Mononuclear cell (primary cell): ENCODE measurements around the gene SLC35F2. TPM values are rescaled to one million over a fixed set of nuclear protein-coding genes. Genes with fewer than 3 reads are reported as not detected.

Experiments used
- H3K27me3 ChIP-seq: 2 replicates; pipeline ENCODE4 v1.6.0; 2011; ENCODE audit warnings: low read length, control low read depth; ENCODE audit not compliant: insufficient read depth
- H3K4me1 ChIP-seq: 2 replicates; pipeline ENCODE4 v1.5.1; 2011; ENCODE audit warnings: mild to moderate bottlenecking, low read length, control low read depth; ENCODE audit not compliant: insufficient read depth
- H3K4me3 ChIP-seq: 2 replicates; pipeline ENCODE4 v1.5.1; 2011; ENCODE audit warnings: mild to moderate bottlenecking, low read length, moderate library complexity
- H3K9me3 ChIP-seq: 2 replicates; pipeline ENCODE4 v1.5.1; 2011; ENCODE audit warnings: low read depth, mild to moderate bottlenecking, control low read depth, low read length
- total RNA-seq: library from RNA; depleted of rRNA; stranded (reverse); fragments of >200 nt; gene quantifications from one replicate; pipeline ENCODE4 v1.2.3, GENCODE V29; 2012

The SLC35F2 gene
- total RNA-seq, 1 donor: 6.8 TPM

DNA sequence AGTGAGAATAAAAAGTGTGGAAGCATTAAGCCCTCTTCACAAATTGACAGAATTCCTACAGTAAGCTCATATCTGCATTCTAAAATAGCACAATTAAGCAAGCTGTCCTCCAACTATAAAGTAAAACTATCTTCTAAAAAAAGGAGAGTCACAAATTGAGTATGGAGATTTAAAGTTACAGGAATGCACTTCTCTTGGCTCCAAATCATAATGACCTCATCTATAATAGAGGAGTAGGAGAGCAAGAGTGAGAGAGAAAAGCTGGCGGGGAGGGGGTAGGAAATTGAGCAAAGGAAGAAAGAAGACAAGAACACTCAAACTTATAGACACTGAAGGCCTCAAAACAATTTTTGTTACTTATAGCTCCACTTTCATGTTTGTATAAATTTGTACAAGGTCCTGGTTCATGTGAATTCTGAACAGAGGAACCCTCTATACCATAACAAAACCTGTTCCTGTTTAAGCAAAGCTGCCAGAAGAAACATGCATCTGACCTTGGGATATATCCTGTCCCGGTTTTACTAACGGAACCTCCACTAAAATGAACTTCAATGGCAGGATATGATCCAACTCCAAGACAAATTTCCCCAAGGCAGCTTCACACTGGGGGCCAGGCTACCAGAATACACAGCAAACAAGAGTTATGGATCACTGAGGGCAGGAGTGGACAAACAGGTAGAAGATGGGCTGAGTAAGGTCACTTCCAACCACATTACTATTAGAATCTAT is 37.2 kb downstream of the SLC35F2 start:
- H3K27me3 ChIP-seq: no peaks in the 10 kb centered on the region
- H3K9me3 ChIP-seq: no peaks in the 10 kb centered on the region
- H3K4me3 ChIP-seq: no peak overlapping the region
- H3K4me1 ChIP-seq: peaks cover 3% of the 10 kb centered on the region

- Histone ChIP-seq H3K9me3 (no peaks in the 10 kb centered on the region), H3K4me1 (no peaks in the 10 kb centered on the region), H3K27me3 (no peaks in the 10 kb centered on the region), H3K4me3 (no peak overlapping the region)
These were observed 39.1 kb downstream of the SLC35F2 start for GRCh38 chr11:107819361-107820014.

DNA sequence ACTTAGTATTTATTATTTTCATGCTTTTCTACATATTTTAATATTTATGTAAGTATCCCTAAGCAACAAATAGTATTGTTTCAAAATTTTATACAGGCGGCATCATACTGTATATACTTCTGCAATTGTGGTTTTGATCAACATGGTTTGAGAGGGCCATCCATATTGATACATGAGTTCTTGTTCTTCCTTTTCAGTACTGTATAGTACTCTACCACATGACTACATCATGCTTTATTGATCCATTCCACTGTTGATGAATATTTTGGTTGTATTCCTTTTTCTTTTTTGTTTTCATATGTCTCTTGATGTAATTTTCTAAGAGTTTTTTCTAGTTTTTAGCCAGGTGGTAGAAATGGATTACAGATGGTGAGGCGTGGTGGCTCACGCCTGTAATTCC is 40.1 kb downstream of the SLC35F2 start:
- Histone ChIP-seq H3K9me3 (no peaks in the 10 kb centered on the region), H3K4me1 (no peaks in the 10 kb centered on the region), H3K4me3 (no peak overlapping the region), H3K27me3 (no peaks in the 10 kb centered on the region)

- no peaks in the 10 kb centered on the region for H3K27me3 ChIP-seq
- no peaks in the 10 kb centered on the region for H3K4me1 ChIP-seq
- H3K9me3 ChIP-seq: no peaks in the 10 kb centered on the region
- no peak overlapping the region for H3K4me3 ChIP-seq
These were observed 42.6 kb downstream of the SLC35F2 start for GRCh38 chr11:107816028-107816427.

- Histone ChIP-seq H3K9me3 (no peaks in the 10 kb centered on the region), H3K4me1 (no peaks in the 10 kb centered on the region), H3K4me3 (no peak overlapping the region), H3K27me3 (no peaks in the 10 kb centered on the region)
These were observed 47.7 kb downstream of the SLC35F2 start for GRCh38 chr11:107810875-107811274.

DNA sequence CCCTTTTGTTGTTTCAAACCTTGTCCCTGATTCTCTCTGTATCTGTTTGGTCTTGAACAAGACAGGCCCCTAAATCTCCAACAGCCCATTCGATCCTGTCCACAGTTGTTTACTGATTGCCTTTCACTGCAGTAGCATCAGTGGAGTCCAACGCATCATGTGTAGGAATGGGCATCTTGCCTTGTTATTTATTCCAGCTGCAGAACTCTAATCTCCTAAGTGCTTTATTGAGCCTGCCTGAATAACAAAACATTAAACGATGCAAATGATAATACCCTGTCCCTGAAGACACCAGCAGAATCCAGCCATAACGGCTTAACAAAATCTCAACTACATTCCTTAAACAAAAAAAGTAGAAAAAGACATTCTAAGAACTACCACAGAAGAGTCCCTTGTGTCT is 50.1 kb downstream of the SLC35F2 start:
- Histone ChIP-seq H3K4me3 (no peak overlapping the region), H3K27me3 (no peaks in the 10 kb centered on the region), H3K9me3 (no peaks in the 10 kb centered on the region), H3K4me1 (peaks cover 5% of the 10 kb centered on the region)

DNA sequence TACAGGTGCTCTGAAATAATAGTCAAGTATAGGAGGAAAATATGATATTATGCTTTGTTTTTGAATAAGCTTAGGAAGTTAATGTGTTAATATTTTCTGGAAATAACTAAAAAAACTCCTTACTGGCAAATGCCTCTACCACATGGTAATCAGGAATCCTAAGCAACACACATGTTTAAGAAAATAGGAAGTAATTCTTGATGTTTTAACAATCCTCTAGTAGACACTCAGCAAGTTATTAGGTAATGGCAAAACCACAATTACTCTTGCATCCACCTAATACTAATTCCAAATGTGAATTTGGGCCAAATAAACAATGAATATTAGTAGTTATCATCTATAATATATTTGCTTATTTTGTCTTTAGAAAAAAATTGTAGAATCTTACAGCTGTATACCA is 53.6 kb downstream of the SLC35F2 start:
- no peaks in the 10 kb centered on the region for H3K27me3 ChIP-seq
- H3K4me3 ChIP-seq: no peak overlapping the region
- peaks cover 5% of the 10 kb centered on the region for H3K4me1 ChIP-seq
- H3K9me3 ChIP-seq: no peaks in the 10 kb centered on the region

DNA sequence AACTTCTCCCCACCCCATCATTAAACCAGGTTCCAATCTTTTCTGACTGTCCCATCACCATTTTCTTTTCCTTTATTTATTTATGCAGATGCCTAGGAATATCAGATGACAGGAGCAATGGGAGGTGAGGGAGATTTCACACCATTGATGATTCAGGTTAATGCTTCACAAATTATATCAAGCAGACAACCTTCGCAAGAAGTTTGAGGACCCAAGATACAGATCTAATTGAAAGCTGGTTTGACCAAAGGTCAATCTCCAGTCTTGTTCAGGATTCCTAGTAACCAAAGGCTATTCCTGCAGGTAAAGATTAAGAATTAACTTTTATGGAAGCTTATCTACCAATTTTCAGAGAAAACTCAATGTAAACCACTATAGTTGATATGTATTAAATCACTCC is 54.4 kb downstream of the SLC35F2 start:
- H3K4me3 ChIP-seq: no peak overlapping the region
- H3K27me3 ChIP-seq: no peaks in the 10 kb centered on the region
- H3K4me1 ChIP-seq: peaks cover 5% of the 10 kb centered on the region
- no peaks in the 10 kb centered on the region for H3K9me3 ChIP-seq

DNA sequence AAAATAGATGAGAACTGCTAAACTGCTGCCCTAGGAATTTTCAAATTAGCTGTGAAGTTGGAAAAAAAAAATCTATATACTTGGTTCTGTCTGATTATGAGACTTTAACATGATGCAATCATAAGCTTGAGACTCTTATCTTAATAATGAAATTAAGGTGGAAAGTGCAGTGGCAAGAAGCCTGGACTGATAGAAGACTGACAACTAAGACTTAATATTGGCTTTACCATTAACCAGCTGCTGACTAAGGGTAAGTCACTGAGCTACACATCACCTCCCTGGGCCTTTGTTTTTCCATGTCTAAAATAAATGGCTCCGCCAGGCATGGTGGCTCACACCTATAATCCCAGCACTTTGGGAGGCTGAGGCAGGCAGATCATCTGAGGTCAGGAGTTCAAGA is 56.9 kb downstream of the SLC35F2 start:
- Histone ChIP-seq H3K27me3 (no peaks in the 10 kb centered on the region), H3K9me3 (no peaks in the 10 kb centered on the region), H3K4me1 (peaks cover 5% of the 10 kb centered on the region), H3K4me3 (no peak overlapping the region)

- Histone ChIP-seq H3K4me3 (no peak overlapping the region), H3K4me1 (no peaks in the 10 kb centered on the region), H3K9me3 (no peaks in the 10 kb centered on the region), H3K27me3 (no peaks in the 10 kb centered on the region)
These were observed 59.2 kb downstream of the SLC35F2 start for GRCh38 chr11:107799218-107799859.

GRCh38 chr11:107792049-107792443 is 66.5 kb downstream of the SLC35F2 start:
- Histone ChIP-seq H3K4me1 (no peaks in the 10 kb centered on the region), H3K9me3 (no peaks in the 10 kb centered on the region), H3K4me3 (no peak overlapping the region), H3K27me3 (no peaks in the 10 kb centered on the region)

DNA sequence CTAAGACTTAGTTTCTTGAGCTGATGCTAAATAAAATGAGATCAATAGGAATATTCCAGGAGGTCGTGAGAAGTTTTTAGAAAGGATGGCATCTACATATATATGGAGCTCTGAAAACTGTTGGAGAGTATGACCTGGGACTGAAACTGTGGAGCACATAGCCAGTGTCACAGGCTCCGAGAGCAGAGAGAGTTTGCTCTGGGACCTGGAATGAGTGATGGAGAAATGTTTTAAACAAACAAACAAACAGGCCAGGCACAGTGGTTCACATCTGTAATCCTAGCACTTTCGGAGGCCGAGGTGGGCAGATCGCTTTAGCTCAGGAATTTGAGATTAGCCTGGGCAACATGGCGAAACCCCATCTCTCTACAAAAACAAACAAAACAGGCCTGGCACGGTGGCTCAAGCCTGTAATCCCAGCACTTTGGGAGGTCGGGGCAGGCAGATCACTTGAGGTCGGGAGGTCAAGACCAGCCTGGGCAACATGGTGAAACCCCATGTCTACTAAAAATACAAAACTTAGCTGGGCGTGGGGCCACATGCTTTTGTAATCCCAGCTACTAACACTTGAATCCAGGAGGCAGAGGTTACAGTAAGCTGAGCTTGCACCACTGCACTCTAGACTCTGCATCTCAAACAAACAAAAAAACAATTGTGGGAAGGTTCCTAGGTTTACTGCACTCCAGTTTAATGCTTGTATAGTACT is 67.1 kb downstream of the SLC35F2 start:
- H3K27me3 ChIP-seq: no peaks in the 10 kb centered on the region
- H3K9me3 ChIP-seq: no peaks in the 10 kb centered on the region
- no peak overlapping the region for H3K4me3 ChIP-seq
- H3K4me1 ChIP-seq: no peaks in the 10 kb centered on the region

DNA sequence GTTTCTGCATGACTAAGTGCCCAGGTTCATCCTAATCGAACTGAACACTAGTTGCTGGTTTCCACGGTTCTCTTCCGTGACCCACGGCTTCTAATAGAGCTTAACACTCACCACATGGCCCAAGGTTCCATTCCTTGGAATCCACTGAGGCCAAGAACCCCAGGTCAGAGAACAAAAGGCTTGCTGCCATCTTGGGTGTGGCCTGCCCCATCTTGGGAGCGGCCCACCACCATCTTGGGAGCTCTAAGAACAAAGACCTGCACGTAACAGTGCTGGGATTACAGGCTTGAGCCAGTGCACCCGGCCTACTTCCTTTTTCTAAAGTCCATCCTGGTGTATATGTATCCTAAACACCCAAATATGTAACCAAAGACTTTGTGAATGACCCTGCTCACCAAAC is 68.8 kb downstream of the SLC35F2 start:
- H3K9me3 ChIP-seq: no peaks in the 10 kb centered on the region
- H3K4me1 ChIP-seq: no peaks in the 10 kb centered on the region
- no peaks in the 10 kb centered on the region for H3K27me3 ChIP-seq
- no peak overlapping the region for H3K4me3 ChIP-seq

DNA sequence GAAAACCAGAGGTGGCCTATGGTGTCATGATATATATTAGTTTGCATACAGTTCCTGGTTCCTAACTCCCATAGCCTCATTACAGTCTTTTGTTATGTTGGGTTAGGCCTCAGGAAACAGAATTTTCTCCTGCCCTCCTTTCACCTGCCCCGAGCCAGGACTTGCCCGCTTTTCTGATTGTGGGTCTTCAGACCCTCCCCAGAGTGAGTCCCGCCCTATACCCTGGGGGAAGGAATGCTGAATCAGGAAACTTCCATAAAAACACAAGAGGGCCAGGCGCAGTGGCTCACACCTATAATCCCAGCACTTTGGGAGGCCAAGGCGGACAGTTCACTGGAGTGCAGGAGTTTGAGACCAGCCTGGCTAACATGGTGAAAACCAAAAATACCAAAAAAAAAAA is 70.9 kb downstream of the SLC35F2 start:
- no peaks in the 10 kb centered on the region for H3K4me1 ChIP-seq
- H3K27me3 ChIP-seq: no peaks in the 10 kb centered on the region
- H3K9me3 ChIP-seq: no peaks in the 10 kb centered on the region
- no peak overlapping the region for H3K4me3 ChIP-seq

DNA sequence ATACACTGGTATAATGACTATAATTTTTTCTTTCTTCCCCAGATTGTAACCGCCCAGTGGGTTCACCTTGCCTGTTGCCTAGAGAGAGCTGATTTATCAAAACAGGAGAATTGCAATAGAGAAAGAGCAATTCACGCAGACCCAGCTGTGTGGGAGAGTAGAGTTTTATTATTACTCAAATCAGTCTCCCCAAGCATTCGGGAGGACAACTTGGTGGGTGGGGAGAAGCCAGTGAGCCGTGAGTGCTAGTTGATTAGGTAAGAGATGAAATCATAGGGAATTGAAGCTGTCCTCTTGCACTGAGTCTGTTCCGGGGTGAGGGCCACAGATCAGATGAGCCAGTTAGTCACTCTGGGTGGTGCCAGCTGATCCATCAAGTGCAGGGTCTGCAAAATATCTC is 73.2 kb downstream of the SLC35F2 start:
- no peaks in the 10 kb centered on the region for H3K4me1 ChIP-seq
- H3K4me3 ChIP-seq: no peak overlapping the region
- H3K9me3 ChIP-seq: no peaks in the 10 kb centered on the region
- no peaks in the 10 kb centered on the region for H3K27me3 ChIP-seq
